ENCODE results near the gene ADGRA1. TPM values are rescaled to one million over a fixed set of nuclear protein-coding genes. Genes with fewer than 3 reads are reported as not detected.
A peak's percentile ranks its signal among the peaks of the same experiment; 100 is the strongest.

ADGRA1 gene
- polyA plus RNA-seq, 4 donors = 0.10 to 0.22 TPM; not detected in 2

- DNase-seq (no peak), FAIRE-seq (no peak)
- H3K4me1 ChIP-seq (ENCODE audit: control insufficient read depth in 3 of 3, insufficient read depth in 2 of 3, low read depth in 1 of 3, low read length in 2 of 3) = no peaks in the 10 kb centered on the region
- H3K27me3 ChIP-seq (ENCODE audit: control insufficient read depth in 3 of 3, insufficient read depth in 3 of 3, low read length in 3 of 3) = no peaks in the 10 kb centered on the region
- WGBS, 3 donors = 82 to 91% (median 85%) methylated on average over 16 to 21 of the region's 21 CpGs
- peaks cover 0 to 7% of the 10 kb centered on the region in 2 donors for H3K9me3 ChIP-seq (ENCODE audit: control insufficient read depth in 2 of 2, insufficient read depth in 1 of 2, low read depth in 1 of 2, low read length in 1 of 2)
- no peaks in the 10 kb centered on the region for H3K36me3 ChIP-seq (ENCODE audit: control insufficient read depth in 3 of 3, insufficient read depth in 2 of 3, low read depth in 1 of 3, low read length in 3 of 3)
- H3K27ac ChIP-seq (ENCODE audit: low read depth in 1 of 3, low read length in 2 of 3) = no peak overlapping the region
- no peak overlapping the region for H3K4me3 ChIP-seq (ENCODE audit: low read depth in 1 of 3, low read length in 3 of 3)
Observed at GRCh38 chr10:133117036-133117687, 29.4 kb downstream of the ADGRA1 start.

- 62 to 77% (median 63%) methylated on average over 8 of the region's 8 CpGs for WGBS, 3 donors
- Histone ChIP-seq H3K9me3 (ENCODE audit: control insufficient read depth in 2 of 2, insufficient read depth in 1 of 2, low read depth in 1 of 2, low read length in 1 of 2) (peaks cover 0 to 4% of the 10 kb centered on the region in 2 donors), H3K4me3 (ENCODE audit: low read depth in 1 of 3, low read length in 3 of 3) (no peak overlapping the region), H3K27ac (ENCODE audit: low read depth in 1 of 3, low read length in 2 of 3) (no peak overlapping the region), H3K36me3 (ENCODE audit: control insufficient read depth in 3 of 3, insufficient read depth in 2 of 3, low read depth in 1 of 3, low read length in 3 of 3) (no peaks in the 10 kb centered on the region), H3K27me3 (ENCODE audit: control insufficient read depth in 3 of 3, insufficient read depth in 3 of 3, low read length in 3 of 3) (no peaks in the 10 kb centered on the region), H3K4me1 (ENCODE audit: control insufficient read depth in 3 of 3, insufficient read depth in 2 of 3, low read depth in 1 of 3, low read length in 2 of 3) (no peaks in the 10 kb centered on the region)
- no peak for DNase-seq
- no peak for FAIRE-seq
Observed at GRCh38 chr10:133117688-133118071, 30.0 kb downstream of the ADGRA1 start.

GRCh38 chr10:133121479-133121878, 33.8 kb downstream of the ADGRA1 start:
- H3K27me3 ChIP-seq (ENCODE audit: control insufficient read depth in 3 of 3, insufficient read depth in 3 of 3, low read length in 3 of 3) = peaks cover 0 to 4% (median 2%) of the 10 kb centered on the region in 3 donors
- no peak overlapping the region for H3K27ac ChIP-seq (ENCODE audit: low read depth in 1 of 3, low read length in 2 of 3)
- DNase-seq (no peak), FAIRE-seq (no peak)
- H3K4me1 ChIP-seq (ENCODE audit: control insufficient read depth in 3 of 3, insufficient read depth in 2 of 3, low read depth in 1 of 3, low read length in 2 of 3) = no peaks in the 10 kb centered on the region
- no peaks in the 10 kb centered on the region for H3K36me3 ChIP-seq (ENCODE audit: control insufficient read depth in 3 of 3, insufficient read depth in 2 of 3, low read depth in 1 of 3, low read length in 3 of 3)
- H3K4me3 ChIP-seq (ENCODE audit: low read depth in 1 of 3, low read length in 3 of 3) = no peak overlapping the region
- WGBS, 3 donors = 90 to 96% (median 94%) methylated on average over 8 of the region's 8 CpGs
- H3K9me3 ChIP-seq (ENCODE audit: control insufficient read depth in 2 of 2, insufficient read depth in 1 of 2, low read depth in 1 of 2, low read length in 1 of 2) = no peaks in the 10 kb centered on the region

- Histone ChIP-seq H3K27me3 (ENCODE audit: control insufficient read depth in 3 of 3, insufficient read depth in 3 of 3, low read length in 3 of 3) (peaks cover 0 to 4% (median 2%) of the 10 kb centered on the region in 3 donors), H3K9me3 (ENCODE audit: control insufficient read depth in 2 of 2, insufficient read depth in 1 of 2, low read depth in 1 of 2, low read length in 1 of 2) (no peaks in the 10 kb centered on the region), H3K36me3 (ENCODE audit: control insufficient read depth in 3 of 3, insufficient read depth in 2 of 3, low read depth in 1 of 3, low read length in 3 of 3) (no peaks in the 10 kb centered on the region), H3K27ac (ENCODE audit: low read depth in 1 of 3, low read length in 2 of 3) (no peak overlapping the region), H3K4me3 (ENCODE audit: low read depth in 1 of 3, low read length in 3 of 3) (no peak overlapping the region), H3K4me1 (ENCODE audit: control insufficient read depth in 3 of 3, insufficient read depth in 2 of 3, low read depth in 1 of 3, low read length in 2 of 3) (no peaks in the 10 kb centered on the region)
- 69 to 87% (median 80%) methylated on average over 28 to 33 of the region's 33 CpGs for WGBS, 3 donors
- FAIRE-seq = no peak
- no peak for DNase-seq
Observed at GRCh38 chr10:133122171-133122935, 34.6 kb downstream of the ADGRA1 start.

GRCh38 chr10:133123050-133123745, 35.5 kb downstream of the ADGRA1 start:
- Histone ChIP-seq H3K9me3 (ENCODE audit: control insufficient read depth in 2 of 2, insufficient read depth in 1 of 2, low read depth in 1 of 2, low read length in 1 of 2) (no peaks in the 10 kb centered on the region), H3K27me3 (ENCODE audit: control insufficient read depth in 3 of 3, insufficient read depth in 3 of 3, low read length in 3 of 3) (peaks cover 0 to 4% (median 2%) of the 10 kb centered on the region in 3 donors), H3K4me3 (ENCODE audit: low read depth in 1 of 3, low read length in 3 of 3) (no peak overlapping the region), H3K27ac (ENCODE audit: low read depth in 1 of 3, low read length in 2 of 3) (no peak overlapping the region), H3K36me3 (ENCODE audit: control insufficient read depth in 3 of 3, insufficient read depth in 2 of 3, low read depth in 1 of 3, low read length in 3 of 3) (no peaks in the 10 kb centered on the region), H3K4me1 (ENCODE audit: control insufficient read depth in 3 of 3, insufficient read depth in 2 of 3, low read depth in 1 of 3, low read length in 2 of 3) (no peaks in the 10 kb centered on the region)
- 68 to 78% (median 72%) methylated on average over 38 to 39 of the region's 39 CpGs for WGBS, 3 donors
- FAIRE-seq (no peak), DNase-seq (no peak)

- no peak for FAIRE-seq
- Histone ChIP-seq H3K27me3 (ENCODE audit: control insufficient read depth in 3 of 3, insufficient read depth in 3 of 3, low read length in 3 of 3) (peaks cover 0 to 4% (median 2%) of the 10 kb centered on the region in 3 donors), H3K36me3 (ENCODE audit: control insufficient read depth in 3 of 3, insufficient read depth in 2 of 3, low read depth in 1 of 3, low read length in 3 of 3) (no peaks in the 10 kb centered on the region), H3K4me3 (ENCODE audit: low read depth in 1 of 3, low read length in 3 of 3) (no peak overlapping the region), H3K9me3 (ENCODE audit: control insufficient read depth in 2 of 2, insufficient read depth in 1 of 2, low read depth in 1 of 2, low read length in 1 of 2) (no peaks in the 10 kb centered on the region), H3K4me1 (ENCODE audit: control insufficient read depth in 3 of 3, insufficient read depth in 2 of 3, low read depth in 1 of 3, low read length in 2 of 3) (no peaks in the 10 kb centered on the region), H3K27ac (ENCODE audit: low read depth in 1 of 3, low read length in 2 of 3) (no peak overlapping the region)
- DNase-seq = no peak
- 74 to 84% (median 77%) methylated on average over 21 to 23 of the region's 23 CpGs for WGBS, 3 donors
Observed at GRCh38 chr10:133123746-133124356, 36.1 kb downstream of the ADGRA1 start.

GRCh38 chr10:133124357-133125211, 36.9 kb downstream of the ADGRA1 start:
- Histone ChIP-seq H3K9me3 (ENCODE audit: control insufficient read depth in 2 of 2, insufficient read depth in 1 of 2, low read depth in 1 of 2, low read length in 1 of 2) (no peaks in the 10 kb centered on the region), H3K27me3 (ENCODE audit: control insufficient read depth in 3 of 3, insufficient read depth in 3 of 3, low read length in 3 of 3) (peaks cover 0 to 4% (median 2%) of the 10 kb centered on the region in 3 donors), H3K27ac (ENCODE audit: low read depth in 1 of 3, low read length in 2 of 3) (no peak overlapping the region), H3K4me3 (ENCODE audit: low read depth in 1 of 3, low read length in 3 of 3) (no peak overlapping the region), H3K36me3 (ENCODE audit: control insufficient read depth in 3 of 3, insufficient read depth in 2 of 3, low read depth in 1 of 3, low read length in 3 of 3) (no peaks in the 10 kb centered on the region), H3K4me1 (ENCODE audit: control insufficient read depth in 3 of 3, insufficient read depth in 2 of 3, low read depth in 1 of 3, low read length in 2 of 3) (no peaks in the 10 kb centered on the region)
- 37 to 44% (median 38%) methylated on average over 49 to 58 of the region's 58 CpGs for WGBS, 3 donors
- DNase-seq (peak in 1 of 2 donors; percentile 42), FAIRE-seq (no peak)
